Colonic mucosa (tissue), 4 donors: ENCODE data around the gene LRRC1. TPM values are rescaled to one million over a fixed set of nuclear protein-coding genes. Genes with fewer than 3 reads are reported as not detected.

Experiments used
- DNase-seq: peaks from one replicate; pipeline ENCODE4 v3.0.0-alpha.2; 2020
- H3K27ac ChIP-seq: fragments of 200-600 bp; one replicate; pipeline ENCODE4 v1.8.0; 2021
- H3K27me3 ChIP-seq: fragments of 200-600 bp; one replicate; pipeline ENCODE4 v1.8.0; 2021
- H3K36me3 ChIP-seq: fragments of 200-600 bp; one replicate; pipeline ENCODE4 v1.8.0; 2021
- H3K4me1 ChIP-seq: fragments of 200-600 bp; one replicate; pipeline ENCODE4 v1.8.0; 2021; ENCODE audit warnings: mild to moderate bottlenecking
- H3K4me3 ChIP-seq: fragments of 200-600 bp; one replicate; pipeline ENCODE4 v1.8.0; 2021
- H3K9ac ChIP-seq, 2 donors: one replicate each; pipeline ENCODE4 v1.7.0; 2013; ENCODE audit warnings: control low read depth in 2 of 2, low read depth in 2 of 2, low read length in 2 of 2
- H3K9me3 ChIP-seq: fragments of 200-600 bp; one replicate; pipeline ENCODE4 v1.8.0; 2021
- intact Hi-C: fragments of 100-400 bp; cut with DNase I; formaldehyde crosslinking; loops from one replicate; pipeline ENCODE4 v1.14.1; 2022
- total RNA-seq, 2 donors: library from RNA; stranded (reverse); fragmentation: NEBNext Ultra II Directional in 1 of 2; extraction: Animal tissue kit (Norgen Biotek cat#: 25700) in 1 of 2; gene quantifications; one replicate each; pipeline ENCODE4 v1.2.1, GENCODE V29; 2021
- TF ChIP-seq, protein P1 (sequence below): fragments of 200-600 bp; IDR thresholded peaks from one replicate; pipeline ENCODE4 v1.8.0; 2022; ENCODE audit warnings: antibody characterized with exemption, mild to moderate bottlenecking
- donor health status: healthy.
- donor health status: DM: no; HTN: no; CAD: no.
- donor health status: DM: no; HTN: no; CAD: no.

LRRC1 gene
- total RNA-seq, 2 donors from 2014 or later: 49.6 to 72.9 TPM

DNA sequence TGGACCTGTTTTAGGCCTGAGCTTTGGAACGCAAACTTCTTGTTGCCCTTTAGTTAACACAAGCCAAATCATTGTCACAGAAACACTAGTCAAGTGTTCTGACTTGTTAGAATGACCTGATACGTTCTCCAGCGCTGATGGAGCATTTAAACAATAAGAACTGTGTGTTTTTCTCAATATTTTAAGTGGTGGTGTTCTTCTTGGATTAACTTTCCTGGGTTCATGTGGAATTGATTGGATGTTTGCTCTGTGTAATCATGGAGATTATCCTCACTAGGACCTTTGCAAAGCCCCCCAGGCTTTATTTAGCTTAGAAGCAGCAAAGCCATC is 1.6 kb downstream of the LRRC1 start:
- Histone ChIP-seq H3K4me1 (no peaks in the 10 kb centered on the region), H3K9me3 (no peaks in the 10 kb centered on the region), H3K27me3 (no peaks in the 10 kb centered on the region), H3K27ac (peak overlapping the region; percentile 81), H3K9ac (peak overlapping the region; percentile 79 to 91), H3K4me3 (peak overlapping the region; percentile 80), H3K36me3 (no peaks in the 10 kb centered on the region)
- intact Hi-C loops: loop anchor here (10.0 kb wide), 1 partner anchor 128 kb away; no protein-coding TSS in a partner anchor
- no peak for DNase-seq
- TF ChIP-seq, protein P1, sequence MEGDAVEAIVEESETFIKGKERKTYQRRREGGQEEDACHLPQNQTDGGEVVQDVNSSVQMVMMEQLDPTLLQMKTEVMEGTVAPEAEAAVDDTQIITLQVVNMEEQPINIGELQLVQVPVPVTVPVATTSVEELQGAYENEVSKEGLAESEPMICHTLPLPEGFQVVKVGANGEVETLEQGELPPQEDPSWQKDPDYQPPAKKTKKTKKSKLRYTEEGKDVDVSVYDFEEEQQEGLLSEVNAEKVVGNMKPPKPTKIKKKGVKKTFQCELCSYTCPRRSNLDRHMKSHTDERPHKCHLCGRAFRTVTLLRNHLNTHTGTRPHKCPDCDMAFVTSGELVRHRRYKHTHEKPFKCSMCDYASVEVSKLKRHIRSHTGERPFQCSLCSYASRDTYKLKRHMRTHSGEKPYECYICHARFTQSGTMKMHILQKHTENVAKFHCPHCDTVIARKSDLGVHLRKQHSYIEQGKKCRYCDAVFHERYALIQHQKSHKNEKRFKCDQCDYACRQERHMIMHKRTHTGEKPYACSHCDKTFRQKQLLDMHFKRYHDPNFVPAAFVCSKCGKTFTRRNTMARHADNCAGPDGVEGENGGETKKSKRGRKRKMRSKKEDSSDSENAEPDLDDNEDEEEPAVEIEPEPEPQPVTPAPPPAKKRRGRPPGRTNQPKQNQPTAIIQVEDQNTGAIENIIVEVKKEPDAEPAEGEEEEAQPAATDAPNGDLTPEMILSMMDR: no peak

- Histone ChIP-seq H3K4me1 (no peaks in the 10 kb centered on the region), H3K4me3 (peak overlapping the region; percentile 80), H3K36me3 (no peaks in the 10 kb centered on the region), H3K9me3 (no peaks in the 10 kb centered on the region), H3K27me3 (no peaks in the 10 kb centered on the region), H3K27ac (peak overlapping the region; percentile 81), H3K9ac (peak overlapping the region; percentile 16 to 91)
- no peak for DNase-seq
- TF ChIP-seq, protein P1: no peak
- intact Hi-C loops: loop anchor here (10.0 kb wide), 1 partner anchor 128 kb away; no protein-coding TSS in a partner anchor
Measured at GRCh38 chr6:53796791-53797190, 2.0 kb downstream of the LRRC1 start.

GRCh38 chr6:53797304-53797703 is 2.5 kb downstream of the LRRC1 start:
- TF ChIP-seq, protein P1: no peak
- DNase-seq: no peak
- Histone ChIP-seq H3K36me3 (no peaks in the 10 kb centered on the region), H3K4me3 (peak overlapping the region; percentile 80), H3K27ac (no peak overlapping the region), H3K27me3 (no peaks in the 10 kb centered on the region), H3K4me1 (no peaks in the 10 kb centered on the region), H3K9me3 (no peaks in the 10 kb centered on the region), H3K9ac (peak overlapping the region in 1 of 2 donors; percentile 91)
- intact Hi-C loops: loop anchor here (10.0 kb wide), 1 partner anchor 127 kb away; no protein-coding TSS in a partner anchor

- DNase-seq: no peak
- Histone ChIP-seq H3K9ac (no peak overlapping the region), H3K27me3 (no peaks in the 10 kb centered on the region), H3K9me3 (no peaks in the 10 kb centered on the region), H3K4me1 (no peaks in the 10 kb centered on the region), H3K27ac (peak overlapping the region; percentile 56), H3K4me3 (no peak overlapping the region), H3K36me3 (no peaks in the 10 kb centered on the region)
- intact Hi-C loops: loop anchor here (10.0 kb wide), 1 partner anchor 125 kb away; no protein-coding TSS in a partner anchor
- TF ChIP-seq, protein P1: no peak
Measured at GRCh38 chr6:53799340-53799739, 4.5 kb downstream of the LRRC1 start.

DNA sequence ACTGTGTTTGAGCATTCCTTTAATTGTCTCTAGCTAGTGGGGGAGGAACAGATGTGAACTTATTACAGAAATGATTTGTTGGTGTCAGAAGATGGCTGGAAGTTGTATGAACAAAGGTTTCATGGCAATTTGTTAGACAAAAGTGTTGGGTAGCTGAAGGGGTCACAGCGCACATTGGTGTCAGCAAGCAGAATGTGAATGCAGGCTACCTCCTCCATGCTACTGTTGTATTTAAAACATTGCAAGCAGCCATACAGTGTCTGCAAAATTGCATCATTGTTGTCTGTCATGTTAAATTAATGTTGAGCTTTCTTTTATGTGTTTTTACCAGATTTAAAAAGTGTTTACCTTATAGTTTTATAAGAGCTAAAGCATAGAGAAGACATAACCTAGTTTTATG is 6.2 kb downstream of the LRRC1 start:
- Histone ChIP-seq H3K27ac (no peak overlapping the region), H3K36me3 (no peaks in the 10 kb centered on the region), H3K9me3 (no peaks in the 10 kb centered on the region), H3K27me3 (no peaks in the 10 kb centered on the region), H3K4me3 (no peak overlapping the region), H3K4me1 (no peaks in the 10 kb centered on the region), H3K9ac (no peak overlapping the region)
- intact Hi-C loops: no loop called here
- TF ChIP-seq, protein P1: no peak
- no peak for DNase-seq
